AG04450 (cell line): ENCODE results near the gene SFTPB. TPM values are rescaled to one million over a fixed set of nuclear protein-coding genes. Genes with fewer than 3 reads are reported as not detected.

Experiments used
- CTCF ChIA-PET: fragments of 300-600, 350-600 bp; formaldehyde crosslinking; extraction: SDS; loops from one replicate; lab custom pipeline; 2022; ENCODE audit warnings: antibody characterized with exemption, inconsistent platforms; lab: Charles Lee
- POLR2A ChIA-PET: fragments of 350-600 bp; formaldehyde crosslinking; extraction: SDS; loops from one replicate; lab custom pipeline; 2021; ENCODE audit warnings: antibody characterized with exemption, inconsistent platforms; lab: Yijun Ruan, JAX
- DNase-seq: peaks from one replicate; pipeline ENCODE4 v3.0.0-alpha.2; 2011; ENCODE audit warnings: low read depth, low spot score
- H3K27ac ChIP-seq: one replicate; pipeline ENCODE4 v1.5.1; 2012; ENCODE audit warnings: low read depth, low read length, control low read depth
- H3K27me3 ChIP-seq: one replicate; pipeline ENCODE4 v1.6.0; 2012; ENCODE audit warnings: low read length; ENCODE audit not compliant: control insufficient read depth, insufficient read depth
- H3K4me3 ChIP-seq: 2 replicates; pipeline ENCODE4 v1.5.1; 2011; ENCODE audit warnings: mild to moderate bottlenecking, low read depth, low read length, control low read depth
- H3K9me3 ChIP-seq: 2 replicates; pipeline ENCODE4 v1.5.1; 2012; ENCODE audit warnings: low read length; ENCODE audit not compliant: control insufficient read depth, insufficient read depth
- CTCF ChIP-seq: IDR thresholded peaks from 2 replicates; pipeline ENCODE4 v1.5.1; 2011; ENCODE audit warnings: low read depth, low read length, control low read depth, inconsistent platforms
- polyA plus RNA-seq: library from polyadenylated mRNA; depleted of rRNA; stranded (reverse); fragments of >200 nt; gene quantifications from 2 replicates; pipeline ENCODE4 v1.2.3, GENCODE V29; 2011

SFTPB gene
- polyA plus RNA-seq, 1 experiment: not detected

- DNase-seq: no peak
Observed at GRCh38 chr2:85656468-85656867, 11.5 kb downstream of the SFTPB start.

GRCh38 chr2:85655961-85656417 is 12.0 kb downstream of the SFTPB start:
- no peaks in the 10 kb centered on the region for H3K9me3 ChIP-seq
- H3K27me3 ChIP-seq: no peaks in the 10 kb centered on the region
- H3K27ac ChIP-seq: no peak overlapping the region
- POLR2A ChIA-PET: interaction anchor here (0.7 kb wide), 1 partner anchor 77 kb away, joined by 3 read pairs; no protein-coding TSS in a partner anchor
- TF ChIP-seq CTCF: no peak
- CTCF ChIA-PET: interaction anchor here (1.2 to 1.9 kb wide), 2 partner anchors 51 to 73 kb away, joined by 3 to 6 read pairs; no protein-coding TSS in a partner anchor
- no peak for DNase-seq
- H3K4me3 ChIP-seq: no peak overlapping the region

More at GRCh38 chr2:85656468-85656867, 11.5 kb downstream of the SFTPB start:
- POLR2A ChIA-PET: interaction anchor here (0.7 kb wide), 1 partner anchor 77 kb away, joined by 3 read pairs; no protein-coding TSS in a partner anchor
- CTCF ChIA-PET: interaction anchor here (1.6 to 3.5 kb wide), 3 partner anchors 19 to 93 kb away, joined by 4 to 12 read pairs (median 6); no protein-coding TSS in a partner anchor
- H3K4me3 ChIP-seq: no peak overlapping the region
- no peaks in the 10 kb centered on the region for H3K9me3 ChIP-seq
- no peak for TF ChIP-seq CTCF
- no peak overlapping the region for H3K27ac ChIP-seq
- no peaks in the 10 kb centered on the region for H3K27me3 ChIP-seq

GRCh38 chr2:85653996-85654395 is 14.0 kb downstream of the SFTPB start:
- no peaks in the 10 kb centered on the region for H3K27me3 ChIP-seq
- ChIA-PET POLR2A (no interaction called here), CTCF (interaction anchor here (1.2 kb wide), 1 partner anchor 16 kb away, joined by 3 read pairs; no protein-coding TSS in a partner anchor)
- no peak overlapping the region for H3K4me3 ChIP-seq
- H3K27ac ChIP-seq: no peak overlapping the region
- H3K9me3 ChIP-seq: no peaks in the 10 kb centered on the region
- TF ChIP-seq CTCF: no peak
- DNase-seq: no peak

- TF ChIP-seq CTCF: no peak
- Histone ChIP-seq H3K4me3 (no peak overlapping the region), H3K9me3 (no peaks in the 10 kb centered on the region), H3K27me3 (no peaks in the 10 kb centered on the region), H3K27ac (peak overlapping the region; percentile 71)
- ChIA-PET POLR2A (interaction anchor here (0.6 to 1.3 kb wide), 6 partner anchors 35 to 384 kb away, joined by 3 to 13 read pairs (median 6); partner anchors contain the start of gene MAT2A), CTCF (interaction anchor here (0.6 to 6.8 kb wide), 7 partner anchors 12 to 176 kb away, joined by 3 to 107 read pairs (median 4); no protein-coding TSS in a partner anchor)
- DNase-seq: no peak
Observed at GRCh38 chr2:85652056-85652455, 15.9 kb downstream of the SFTPB start.

- H3K27me3 ChIP-seq: no peaks in the 10 kb centered on the region
- H3K27ac ChIP-seq: no peak overlapping the region
- ChIA-PET CTCF (interaction anchor here (1.0 to 6.8 kb wide), 4 partner anchors 14 to 78 kb away, joined by 4 to 107 read pairs (median 18); no protein-coding TSS in a partner anchor), POLR2A (interaction anchor here (0.7 kb wide), 1 partner anchor 66 kb away, joined by 3 read pairs; no protein-coding TSS in a partner anchor)
- DNase-seq: no peak
- H3K4me3 ChIP-seq: no peak overlapping the region
- H3K9me3 ChIP-seq: no peaks in the 10 kb centered on the region
- no peak for TF ChIP-seq CTCF
Observed at GRCh38 chr2:85651097-85651496, 16.9 kb downstream of the SFTPB start.
